Peyer's patch (tissue), 4 donors: ENCODE measurements around the gene FBLN5. TPM values are rescaled to one million over a fixed set of nuclear protein-coding genes. Genes with fewer than 3 reads are reported as not detected.

Experiments
- DNase-seq, 3 donors: peaks; one replicate each; pipeline ENCODE4 v3.0.0-alpha.2; 2017 to 2019
- H3K27ac ChIP-seq, 4 donors: fragments of 200-600 bp; sonication (generic); one replicate each; pipeline ENCODE4 v1.5.1; 2016 to 2019
- H3K27me3 ChIP-seq, 2 donors: fragments of 200-600 bp; sonication (generic); one replicate each; pipeline ENCODE4 v1.5.1; 2019
- H3K36me3 ChIP-seq, 3 donors: fragments of 200-600 bp; sonication (generic); one replicate each; pipeline ENCODE4 v1.5.1; 2016 to 2019
- H3K4me1 ChIP-seq, 4 donors: fragments of 200-600 bp; sonication (generic); one replicate each; pipeline ENCODE4 v1.5.1; 2016 to 2019
- H3K4me3 ChIP-seq, 4 donors: fragments of 200-600 bp; sonication (generic); 1 replicate in 3 of 4; 2 replicates in 1 of 4; pipeline ENCODE4 v1.5.1; 2016 to 2019; ENCODE audit warnings: mild to moderate bottlenecking in 1 of 4
- H3K9me3 ChIP-seq, 4 donors: fragments of 200-600 bp; sonication (generic); one replicate each; pipeline ENCODE4 v1.5.1; 2016 to 2019; ENCODE audit warnings: mild to moderate bottlenecking in 1 of 4
- POLR2A ChIP-seq, 2 donors: fragments of 450-650 bp; IDR thresholded peaks; one replicate each; pipeline ENCODE4 v1.5.1; 2017; ENCODE audit warnings: antibody characterized with exemption in 2 of 2, mild to moderate bottlenecking in 2 of 2, moderate library complexity in 2 of 2
- total RNA-seq, 4 donors: library from RNA; depleted of rRNA; stranded (reverse); fragments of >200 nt; gene quantifications; one replicate each; pipeline ENCODE4 v1.1.0, GENCODE V29; 2016
- TF ChIP-seq, protein P1 (sequence below), 6 experiments: fragments of 450-650 bp in 4 of 6; fragments of 200-600 bp in 2 of 6; sonication (generic) in 1 of 6; IDR thresholded peaks; one replicate each; pipeline ENCODE4 v1.5.1; 2017 to 2019; ENCODE audit warnings: antibody characterized with exemption in 6 of 6, mild to moderate bottlenecking in 3 of 6, moderate library complexity in 1 of 6

FBLN5 gene
- total RNA-seq, 4 donors from 2014 or later, result 30.5 to 61.1 (median 51.2) TPM

DNA sequence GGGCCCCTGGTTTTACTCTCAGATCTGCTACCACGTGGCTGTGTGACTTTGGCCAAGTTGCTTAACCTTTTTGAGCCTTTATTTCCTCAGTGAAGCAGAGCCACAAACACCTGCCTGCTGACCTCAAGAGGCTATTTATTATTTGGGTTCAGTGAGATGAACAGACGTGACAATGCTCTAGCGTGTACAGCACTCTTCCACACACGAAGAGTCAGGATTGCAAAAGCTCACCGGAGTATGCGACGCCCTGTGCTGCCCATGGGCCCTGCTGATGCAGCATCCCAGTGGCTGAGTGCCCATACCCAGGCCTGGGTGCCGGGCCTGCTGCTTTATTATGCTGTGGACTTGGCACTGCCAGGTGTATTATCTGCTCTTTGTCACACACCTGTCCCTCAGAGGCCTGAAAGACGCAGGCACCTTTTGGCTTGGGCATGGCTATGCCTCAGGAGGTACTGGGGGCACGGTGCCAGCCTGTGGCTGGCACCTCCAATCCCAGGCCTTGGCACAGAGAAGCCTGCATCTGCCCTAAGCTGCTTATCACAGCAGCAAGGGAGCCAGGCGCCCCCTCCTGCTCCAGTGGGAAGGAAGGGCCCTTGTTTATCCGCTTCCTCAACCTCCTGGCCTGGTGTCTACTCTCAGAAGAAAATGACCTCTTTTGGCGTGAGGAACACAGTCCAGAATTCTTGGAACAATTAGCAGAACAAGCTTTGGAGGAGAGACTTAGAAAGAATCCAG is 57.9 kb downstream of the FBLN5 start:
- DNase-seq, result peak in 2 of 3 donors; percentile 62 to 67
- peak overlapping the region in 3 of 4 donors; percentile 33 to 51 (median 35) for H3K27ac ChIP-seq
- H3K4me1 ChIP-seq, result peaks cover 0 to 15% (median 5%) of the 10 kb centered on the region in 4 donors

DNA sequence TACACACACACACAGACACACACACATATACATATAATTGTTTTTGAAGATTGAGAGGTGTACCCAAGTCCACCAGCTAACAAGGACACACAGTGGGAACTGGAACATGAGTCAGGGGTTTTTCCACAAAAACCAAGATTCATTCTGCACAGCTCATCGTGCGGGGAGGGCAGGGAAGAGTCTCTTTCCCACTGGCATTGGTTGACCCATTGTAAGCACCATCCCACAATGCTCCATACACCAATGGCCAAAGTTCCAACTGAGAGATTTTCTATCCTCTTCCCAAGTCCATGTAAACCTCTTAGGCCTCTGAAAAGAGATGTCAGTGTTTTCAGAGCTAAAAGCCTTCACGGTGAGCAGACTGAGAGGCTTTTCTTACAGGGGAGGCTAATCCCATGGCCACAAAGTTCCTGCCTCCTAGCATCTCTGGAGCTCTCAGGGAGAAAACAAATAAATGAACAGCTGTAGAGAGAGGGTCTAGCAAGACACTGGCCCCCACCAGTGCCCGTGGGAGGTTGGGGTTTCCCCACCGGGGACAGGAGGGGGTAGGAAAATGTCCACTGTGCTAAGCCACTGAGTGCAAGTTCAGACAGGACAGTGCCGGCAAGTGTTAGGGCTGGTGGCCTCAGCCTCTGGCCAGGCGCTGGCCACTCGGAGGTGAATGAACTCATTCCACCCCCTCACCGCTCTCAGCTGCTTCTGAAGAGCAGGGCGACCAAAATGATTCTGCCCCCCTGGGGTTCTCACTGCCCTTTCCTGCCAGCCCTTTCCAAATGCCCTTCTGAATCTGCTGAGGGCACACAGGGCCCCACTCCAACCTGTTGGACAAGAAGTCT is 58.6 kb downstream of the FBLN5 start:
- H3K27me3 ChIP-seq, result no peaks in the 10 kb centered on the region
- no peak overlapping the region for H3K4me3 ChIP-seq
- H3K4me1 ChIP-seq, result peaks cover 0 to 15% (median 5%) of the 10 kb centered on the region in 4 donors
- no peak for TF ChIP-seq POLR2A (IDR thresholded peaks at IDR 0.05)
- TF ChIP-seq, protein P1, sequence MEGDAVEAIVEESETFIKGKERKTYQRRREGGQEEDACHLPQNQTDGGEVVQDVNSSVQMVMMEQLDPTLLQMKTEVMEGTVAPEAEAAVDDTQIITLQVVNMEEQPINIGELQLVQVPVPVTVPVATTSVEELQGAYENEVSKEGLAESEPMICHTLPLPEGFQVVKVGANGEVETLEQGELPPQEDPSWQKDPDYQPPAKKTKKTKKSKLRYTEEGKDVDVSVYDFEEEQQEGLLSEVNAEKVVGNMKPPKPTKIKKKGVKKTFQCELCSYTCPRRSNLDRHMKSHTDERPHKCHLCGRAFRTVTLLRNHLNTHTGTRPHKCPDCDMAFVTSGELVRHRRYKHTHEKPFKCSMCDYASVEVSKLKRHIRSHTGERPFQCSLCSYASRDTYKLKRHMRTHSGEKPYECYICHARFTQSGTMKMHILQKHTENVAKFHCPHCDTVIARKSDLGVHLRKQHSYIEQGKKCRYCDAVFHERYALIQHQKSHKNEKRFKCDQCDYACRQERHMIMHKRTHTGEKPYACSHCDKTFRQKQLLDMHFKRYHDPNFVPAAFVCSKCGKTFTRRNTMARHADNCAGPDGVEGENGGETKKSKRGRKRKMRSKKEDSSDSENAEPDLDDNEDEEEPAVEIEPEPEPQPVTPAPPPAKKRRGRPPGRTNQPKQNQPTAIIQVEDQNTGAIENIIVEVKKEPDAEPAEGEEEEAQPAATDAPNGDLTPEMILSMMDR (IDR thresholded peaks at IDR 0.05), result no peak
- H3K27ac ChIP-seq, result peak overlapping the region in 2 of 4 donors; percentile 33 to 51
- DNase-seq, result no peak
- H3K9me3 ChIP-seq, result no peaks in the 10 kb centered on the region
- no peaks in the 10 kb centered on the region for H3K36me3 ChIP-seq

More for the DNA sequence above, 57.9 kb downstream of the FBLN5 start:
- H3K36me3 ChIP-seq, result no peaks in the 10 kb centered on the region
- no peaks in the 10 kb centered on the region for H3K9me3 ChIP-seq
- no peak overlapping the region for H3K4me3 ChIP-seq
- no peaks in the 10 kb centered on the region for H3K27me3 ChIP-seq
- TF ChIP-seq, protein P1 (IDR thresholded peaks at IDR 0.05), result peak in 1 of 6 experiments; percentile 6
- no peak for TF ChIP-seq POLR2A (IDR thresholded peaks at IDR 0.05)

DNA sequence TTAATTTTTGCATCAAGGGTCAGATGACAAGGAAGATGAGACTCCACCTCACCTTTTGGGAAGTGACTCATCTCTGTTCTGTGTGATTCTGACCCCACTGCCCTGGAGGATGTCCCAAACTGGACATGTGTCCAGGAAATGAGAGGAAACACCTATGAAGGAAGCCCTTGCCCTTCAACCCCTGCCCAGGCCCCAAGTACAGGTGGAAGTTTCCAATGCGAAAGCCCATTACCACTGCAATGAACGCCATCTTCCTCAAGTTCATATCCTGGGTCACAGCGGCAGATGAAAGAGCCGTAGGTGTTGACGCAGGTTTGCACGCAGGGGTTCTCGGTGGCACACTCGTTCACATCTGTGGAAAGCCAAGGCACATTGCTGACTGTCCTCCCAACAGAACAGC is 60.5 kb downstream of the FBLN5 start:
- peaks cover 0 to 15% (median 5%) of the 10 kb centered on the region in 4 donors for H3K4me1 ChIP-seq
- no peak overlapping the region for H3K27ac ChIP-seq
- DNase-seq, result no peak
- no peaks in the 10 kb centered on the region for H3K27me3 ChIP-seq
- H3K9me3 ChIP-seq, result no peaks in the 10 kb centered on the region
- no peak overlapping the region for H3K4me3 ChIP-seq
- TF ChIP-seq, protein P1 (IDR thresholded peaks at IDR 0.05), result no peak
- H3K36me3 ChIP-seq, result no peaks in the 10 kb centered on the region

DNA sequence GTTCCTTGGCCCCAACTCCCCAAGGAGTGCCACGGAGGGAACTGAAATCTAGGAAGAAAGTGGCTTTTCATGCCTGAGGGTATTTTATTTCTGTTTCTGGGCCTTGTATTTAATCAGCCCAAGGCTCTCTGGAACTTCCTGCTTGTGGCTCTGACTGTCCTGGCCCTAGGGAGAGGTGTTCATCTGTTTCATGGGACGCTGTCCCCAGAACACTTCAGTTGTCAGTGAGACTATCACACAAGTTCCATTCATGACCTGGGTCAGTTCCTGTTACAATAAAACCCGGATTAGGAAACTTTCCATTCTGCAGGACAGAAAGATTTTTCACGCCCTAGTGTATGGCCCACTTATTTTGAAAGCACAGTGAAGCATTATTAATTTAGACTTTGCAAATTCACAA is 61.7 kb downstream of the FBLN5 start:
- no peak for DNase-seq

DNA sequence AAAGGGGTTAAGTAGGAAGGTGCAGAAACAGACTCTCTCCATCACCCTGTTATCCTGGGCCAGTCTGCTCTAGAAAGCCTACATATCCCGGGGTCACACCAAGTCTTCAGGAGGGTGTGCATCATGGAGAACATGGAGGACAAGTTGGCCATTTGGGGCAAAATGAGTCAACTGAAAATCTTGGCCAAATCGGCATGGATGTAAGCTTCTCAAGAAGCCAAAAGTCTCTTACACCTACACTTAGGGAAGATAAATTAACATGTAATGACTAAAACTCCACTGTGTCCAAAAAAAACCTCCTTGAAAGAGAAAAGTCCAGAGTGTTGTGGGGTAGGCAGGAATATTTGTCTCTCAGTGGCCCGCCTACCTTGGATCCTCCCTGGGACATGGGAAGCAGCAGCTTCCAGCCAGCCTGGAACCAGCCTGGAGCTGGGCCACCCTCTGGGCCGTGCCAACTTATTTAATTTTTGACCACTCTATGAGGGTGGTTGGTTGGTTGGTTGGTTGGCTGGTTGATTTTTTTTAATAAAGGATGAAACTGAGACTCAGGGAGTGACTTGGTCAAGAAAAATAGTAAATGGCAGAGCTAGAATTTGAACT is 62.3 kb downstream of the FBLN5 start:
- Histone ChIP-seq H3K27me3 (no peaks in the 10 kb centered on the region), H3K4me3 (no peak overlapping the region), H3K27ac (peak overlapping the region in 1 of 4 donors; percentile 14), H3K4me1 (peaks cover 0 to 8% (median 2%) of the 10 kb centered on the region in 4 donors), H3K9me3 (no peaks in the 10 kb centered on the region), H3K36me3 (peaks cover 0 to 5% (median 0%) of the 10 kb centered on the region in 3 donors)
- no peak for TF ChIP-seq POLR2A (IDR thresholded peaks at IDR 0.05)
- TF ChIP-seq, protein P1 (IDR thresholded peaks at IDR 0.05), result no peak
- no peak for DNase-seq

More for the DNA sequence above, 61.7 kb downstream of the FBLN5 start:
- peaks cover 0 to 5% (median 0%) of the 10 kb centered on the region in 3 donors for H3K36me3 ChIP-seq
- peaks cover 0 to 14% (median 5%) of the 10 kb centered on the region in 4 donors for H3K4me1 ChIP-seq
- H3K27me3 ChIP-seq, result no peaks in the 10 kb centered on the region
- TF ChIP-seq, protein P1 (IDR thresholded peaks at IDR 0.05), result no peak
- TF ChIP-seq POLR2A (IDR thresholded peaks at IDR 0.05), result no peak
- no peaks in the 10 kb centered on the region for H3K9me3 ChIP-seq
- peak overlapping the region in 1 of 4 donors; percentile 14 for H3K27ac ChIP-seq
- H3K4me3 ChIP-seq, result no peak overlapping the region
